ENCODE data around the gene NR6A1. TPM values are rescaled to one million over a fixed set of nuclear protein-coding genes. Genes with fewer than 3 reads are reported as not detected.

Gene NR6A1
- total RNA-seq, 1 donor from 2014 or later = 0.92 TPM

DNA sequence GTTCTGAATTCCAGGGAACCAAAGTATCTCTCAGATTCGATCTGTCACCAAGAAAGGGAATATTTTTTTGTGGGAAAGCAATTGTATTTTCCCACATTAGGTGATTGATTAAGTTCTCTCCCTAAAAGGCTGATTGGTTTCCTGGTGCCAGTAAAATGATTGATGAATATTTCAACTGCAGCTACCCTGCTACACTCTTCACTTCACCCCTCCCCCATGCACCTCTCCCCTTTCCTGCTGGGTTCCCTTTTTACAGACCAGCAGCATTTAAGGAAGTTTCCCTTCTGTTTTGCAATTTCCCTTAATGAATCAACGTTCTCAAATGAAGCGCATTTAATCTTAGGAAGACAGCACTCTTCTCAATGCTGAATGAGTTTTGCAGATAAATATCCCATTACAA, 13.1 kb downstream of the NR6A1 start:
- Histone ChIP-seq H3K36me3 (ENCODE audit: control insufficient read depth, insufficient read depth, low read length) (no peaks in the 10 kb centered on the region), H3K27me3 (ENCODE audit: control insufficient read depth, insufficient read depth, low read length) (no peaks in the 10 kb centered on the region), H3K4me3 (ENCODE audit: low read depth, low read length) (no peak overlapping the region)
- TF ChIP-seq, protein P1, sequence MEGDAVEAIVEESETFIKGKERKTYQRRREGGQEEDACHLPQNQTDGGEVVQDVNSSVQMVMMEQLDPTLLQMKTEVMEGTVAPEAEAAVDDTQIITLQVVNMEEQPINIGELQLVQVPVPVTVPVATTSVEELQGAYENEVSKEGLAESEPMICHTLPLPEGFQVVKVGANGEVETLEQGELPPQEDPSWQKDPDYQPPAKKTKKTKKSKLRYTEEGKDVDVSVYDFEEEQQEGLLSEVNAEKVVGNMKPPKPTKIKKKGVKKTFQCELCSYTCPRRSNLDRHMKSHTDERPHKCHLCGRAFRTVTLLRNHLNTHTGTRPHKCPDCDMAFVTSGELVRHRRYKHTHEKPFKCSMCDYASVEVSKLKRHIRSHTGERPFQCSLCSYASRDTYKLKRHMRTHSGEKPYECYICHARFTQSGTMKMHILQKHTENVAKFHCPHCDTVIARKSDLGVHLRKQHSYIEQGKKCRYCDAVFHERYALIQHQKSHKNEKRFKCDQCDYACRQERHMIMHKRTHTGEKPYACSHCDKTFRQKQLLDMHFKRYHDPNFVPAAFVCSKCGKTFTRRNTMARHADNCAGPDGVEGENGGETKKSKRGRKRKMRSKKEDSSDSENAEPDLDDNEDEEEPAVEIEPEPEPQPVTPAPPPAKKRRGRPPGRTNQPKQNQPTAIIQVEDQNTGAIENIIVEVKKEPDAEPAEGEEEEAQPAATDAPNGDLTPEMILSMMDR (IDR thresholded peaks at IDR 0.05; ENCODE audit: insufficient read depth, low read length, poor library complexity, severe bottlenecking) = no peak
- no peak for DNase-seq (ENCODE audit: low read depth)

DNA sequence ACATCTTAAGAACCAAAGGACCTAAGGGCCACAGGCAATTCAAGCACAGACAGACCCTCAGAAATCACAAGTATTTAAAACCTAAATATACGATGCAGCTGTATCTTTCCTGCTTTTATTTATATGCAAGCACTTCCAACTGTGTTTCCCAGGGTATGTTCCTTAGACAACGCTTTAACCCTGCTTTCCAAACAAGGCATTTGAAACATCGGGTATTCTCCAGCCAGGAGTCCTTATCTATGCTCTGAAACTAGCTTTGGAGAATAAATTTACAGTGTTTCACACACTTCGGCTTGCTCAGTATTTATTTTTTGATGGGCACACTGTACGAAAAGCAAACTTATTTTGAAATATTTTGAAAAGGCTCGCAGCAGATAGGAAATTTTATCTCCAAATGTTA, 13.5 kb downstream of the NR6A1 start:
- no peak overlapping the region for H3K4me3 ChIP-seq (ENCODE audit: low read depth, low read length)
- no peaks in the 10 kb centered on the region for H3K36me3 ChIP-seq (ENCODE audit: control insufficient read depth, insufficient read depth, low read length)
- no peaks in the 10 kb centered on the region for H3K27me3 ChIP-seq (ENCODE audit: control insufficient read depth, insufficient read depth, low read length)
- no peak for DNase-seq (ENCODE audit: low read depth)
- TF ChIP-seq, protein P1 (IDR thresholded peaks at IDR 0.05; ENCODE audit: insufficient read depth, low read length, poor library complexity, severe bottlenecking) = no peak

DNA sequence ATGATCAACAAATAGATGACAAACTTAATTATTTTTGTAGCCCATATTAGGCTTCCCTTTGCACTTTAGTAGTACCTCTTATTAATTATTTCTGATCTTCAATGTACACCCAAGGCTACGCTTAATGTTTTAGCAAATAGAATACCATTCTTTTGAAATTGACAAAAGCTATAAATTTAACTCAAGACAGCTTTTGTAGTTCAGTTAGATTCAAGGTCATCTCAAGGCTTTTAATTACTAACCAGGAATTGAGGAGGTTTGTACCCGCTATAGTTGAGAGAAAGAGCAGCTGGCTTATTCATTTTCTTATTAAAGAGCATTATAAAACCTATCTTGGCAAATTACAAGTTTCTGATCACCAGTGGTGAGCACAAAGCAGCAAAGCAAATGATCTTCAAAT, 15.1 kb downstream of the NR6A1 start:
- TF ChIP-seq, protein P1 (IDR thresholded peaks at IDR 0.05; ENCODE audit: insufficient read depth, low read length, poor library complexity, severe bottlenecking) = no peak
- DNase-seq (ENCODE audit: low read depth) = no peak
- H3K27me3 ChIP-seq (ENCODE audit: control insufficient read depth, insufficient read depth, low read length) = no peaks in the 10 kb centered on the region
- no peaks in the 10 kb centered on the region for H3K36me3 ChIP-seq (ENCODE audit: control insufficient read depth, insufficient read depth, low read length)
- no peak overlapping the region for H3K4me3 ChIP-seq (ENCODE audit: low read depth, low read length)

DNA sequence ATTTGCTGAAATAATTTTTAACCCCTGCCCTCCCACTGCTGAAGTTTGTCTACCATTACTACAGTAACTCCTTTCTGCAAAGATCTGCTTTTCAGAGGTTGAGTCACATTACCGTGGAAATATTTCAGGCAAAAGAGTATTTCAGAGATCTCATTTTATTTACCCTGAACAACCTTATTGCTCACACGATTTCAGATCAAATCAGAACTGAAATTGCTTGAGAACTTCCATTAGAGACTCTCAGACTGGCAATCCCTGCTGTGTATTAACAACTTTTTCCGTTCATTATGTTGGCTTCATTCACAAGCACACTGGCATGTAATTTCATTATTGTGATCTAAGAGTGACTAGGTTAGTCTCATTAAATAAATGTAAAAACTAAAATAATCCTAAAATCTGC, 16.1 kb downstream of the NR6A1 start:
- no peaks in the 10 kb centered on the region for H3K36me3 ChIP-seq (ENCODE audit: control insufficient read depth, insufficient read depth, low read length)
- TF ChIP-seq, protein P1 (IDR thresholded peaks at IDR 0.05; ENCODE audit: insufficient read depth, low read length, poor library complexity, severe bottlenecking) = no peak
- no peak for DNase-seq (ENCODE audit: low read depth)
- no peaks in the 10 kb centered on the region for H3K27me3 ChIP-seq (ENCODE audit: control insufficient read depth, insufficient read depth, low read length)
- no peak overlapping the region for H3K4me3 ChIP-seq (ENCODE audit: low read depth, low read length)

DNA sequence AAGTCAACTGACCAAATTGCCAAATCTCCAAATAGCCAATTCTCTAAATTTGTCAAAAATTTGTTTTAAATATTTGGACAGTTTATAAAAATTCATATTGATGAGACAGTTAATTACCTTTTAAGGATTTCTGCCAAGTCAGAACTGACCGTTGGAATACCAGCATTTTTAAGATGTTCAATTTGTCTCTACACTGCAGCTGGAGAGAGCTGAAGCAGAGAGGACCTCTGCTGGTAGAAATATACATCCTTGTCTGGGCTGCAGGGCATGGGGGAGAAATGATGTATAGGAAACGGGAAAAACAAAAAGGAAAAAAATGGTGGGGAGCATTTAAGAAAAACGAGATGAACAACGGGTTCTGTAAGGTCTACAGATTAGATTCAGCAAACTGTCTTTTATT, 16.8 kb downstream of the NR6A1 start:
- H3K4me3 ChIP-seq (ENCODE audit: low read depth, low read length) = no peak overlapping the region
- no peaks in the 10 kb centered on the region for H3K36me3 ChIP-seq (ENCODE audit: control insufficient read depth, insufficient read depth, low read length)
- DNase-seq (ENCODE audit: low read depth) = no peak
- TF ChIP-seq, protein P1 (IDR thresholded peaks at IDR 0.05; ENCODE audit: insufficient read depth, low read length, poor library complexity, severe bottlenecking) = peak; percentile 46
- no peaks in the 10 kb centered on the region for H3K27me3 ChIP-seq (ENCODE audit: control insufficient read depth, insufficient read depth, low read length)

DNA sequence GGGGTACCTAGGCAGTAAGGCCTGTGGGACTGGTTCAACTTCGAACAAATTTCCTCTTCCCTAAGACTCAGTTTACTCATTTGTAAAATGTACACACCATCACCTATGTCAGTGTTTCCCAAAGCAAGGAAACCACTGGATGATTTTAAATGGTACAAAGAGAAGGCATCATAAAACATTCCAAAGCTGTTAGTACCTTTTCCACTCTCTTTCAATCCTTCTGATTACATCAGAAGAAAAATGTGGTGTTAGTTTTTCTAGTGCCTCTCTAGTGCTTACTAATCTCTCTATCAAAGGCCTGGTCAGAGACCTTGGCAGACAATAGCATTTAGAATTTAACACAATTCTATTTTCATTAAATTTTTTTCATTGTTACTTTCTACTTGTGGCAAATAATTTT, 18.1 kb downstream of the NR6A1 start:
- no peak overlapping the region for H3K4me3 ChIP-seq (ENCODE audit: low read depth, low read length)
- no peaks in the 10 kb centered on the region for H3K36me3 ChIP-seq (ENCODE audit: control insufficient read depth, insufficient read depth, low read length)
- TF ChIP-seq, protein P1 (IDR thresholded peaks at IDR 0.05; ENCODE audit: insufficient read depth, low read length, poor library complexity, severe bottlenecking) = no peak
- no peaks in the 10 kb centered on the region for H3K27me3 ChIP-seq (ENCODE audit: control insufficient read depth, insufficient read depth, low read length)
- DNase-seq (ENCODE audit: low read depth) = peak; percentile 43
